HG02571 (cell line): ENCODE data around the gene YARS1.

ENCODE experiments used
- ATAC-seq: cut with Tn5 transposase; IDR thresholded peaks from one replicate; pipeline ENCODE4 v1.9.1; 2021; ENCODE audit warnings: mild to moderate bottlenecking, moderate library complexity; ENCODE audit not compliant: unreplicated experiment

The YARS1 gene

GRCh38 chr1:32766328-32766972, 50.7 kb downstream of the YARS1 start:
- no peak for ATAC-seq

- ATAC-seq = no peak
These were observed 51.4 kb downstream of the YARS1 start for GRCh38 chr1:32765570-32766327.

- ATAC-seq = no peak
These were observed 52.2 kb downstream of the YARS1 start for GRCh38 chr1:32764826-32765569.

GRCh38 chr1:32763221-32763620, 53.9 kb downstream of the YARS1 start:
- no peak for ATAC-seq

GRCh38 chr1:32761936-32762335, 55.2 kb downstream of the YARS1 start:
- ATAC-seq = no peak

- no peak for ATAC-seq
These were observed 55.8 kb downstream of the YARS1 start for GRCh38 chr1:32761253-32761877.

- no peak for ATAC-seq
These were observed 57.0 kb downstream of the YARS1 start for GRCh38 chr1:32759997-32760623.

- no peak for ATAC-seq
These were observed 57.6 kb downstream of the YARS1 start for GRCh38 chr1:32759521-32759981.

- no peak for ATAC-seq
These were observed 58.2 kb downstream of the YARS1 start for GRCh38 chr1:32758795-32759430.

- ATAC-seq = no peak
These were observed 58.9 kb downstream of the YARS1 start for GRCh38 chr1:32758177-32758794.

GRCh38 chr1:32757213-32757895, 59.8 kb downstream of the YARS1 start:
- no peak for ATAC-seq

GRCh38 chr1:32755810-32756159, 61.4 kb downstream of the YARS1 start:
- ATAC-seq = no peak

- no peak for ATAC-seq
These were observed 61.9 kb downstream of the YARS1 start for GRCh38 chr1:32755098-32755809.

GRCh38 chr1:32754317-32755097, 62.7 kb downstream of the YARS1 start:
- no peak for ATAC-seq

GRCh38 chr1:32753532-32754316, 63.4 kb downstream of the YARS1 start:
- ATAC-seq = no peak

GRCh38 chr1:32749771-32750170, 67.4 kb downstream of the YARS1 start:
- ATAC-seq = no peak

GRCh38 chr1:32749332-32749731, 67.8 kb downstream of the YARS1 start:
- no peak for ATAC-seq
